ENCODE results near the gene SLC25A25.

DNA sequence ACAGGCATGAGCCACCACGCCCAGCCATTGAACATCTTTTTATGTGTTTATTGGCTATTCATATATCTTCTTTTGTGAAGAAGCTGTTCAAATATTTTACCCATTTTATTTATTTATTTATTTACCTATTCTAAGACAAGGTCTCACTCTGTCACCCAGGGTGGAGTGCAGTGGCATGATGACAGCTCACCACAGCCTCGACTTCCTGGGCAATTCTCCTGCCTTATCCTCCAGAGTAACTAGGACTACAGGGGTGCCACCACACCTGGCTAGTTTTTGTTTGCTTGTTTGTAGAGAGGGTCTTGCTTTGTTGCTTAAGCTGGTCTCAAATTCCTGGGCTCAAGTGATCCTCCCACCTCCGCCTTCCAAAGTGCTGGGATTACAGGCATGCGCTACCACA is 34.4 kb upstream of the SLC25A25 start:
- no peak for TF ChIP-seq POLR2A (IDR thresholded peaks at IDR 0.05)
- no peak for TF ChIP-seq CTCF (IDR thresholded peaks at IDR 0.05)
- no peak for TF ChIP-seq EP300 (IDR thresholded peaks at IDR 0.05)
- TF ChIP-seq POLR2AphosphoS5 (IDR thresholded peaks at IDR 0.05), result no peak
